Stomach (tissue), 4 donors: ENCODE data around the gene ACKR3.

Experiments
- EP300 ChIP-seq: sonication (generic); formaldehyde crosslinking; IDR thresholded peaks from one replicate; pipeline ENCODE4 v1.6.1; 2017; ENCODE audit warnings: antibody characterized with exemption
- TF ChIP-seq, protein P1 (sequence below), 7 experiments: fragments of 450-650 bp in 4 of 7; fragments of 200-600 bp in 3 of 7; sonication (generic) in 3 of 7; IDR thresholded peaks; one replicate each; pipeline ENCODE4 v1.5.1; 2016 to 2019; ENCODE audit warnings: antibody characterized with exemption in 7 of 7, control low read depth in 2 of 7, mild to moderate bottlenecking in 1 of 7

DNA sequence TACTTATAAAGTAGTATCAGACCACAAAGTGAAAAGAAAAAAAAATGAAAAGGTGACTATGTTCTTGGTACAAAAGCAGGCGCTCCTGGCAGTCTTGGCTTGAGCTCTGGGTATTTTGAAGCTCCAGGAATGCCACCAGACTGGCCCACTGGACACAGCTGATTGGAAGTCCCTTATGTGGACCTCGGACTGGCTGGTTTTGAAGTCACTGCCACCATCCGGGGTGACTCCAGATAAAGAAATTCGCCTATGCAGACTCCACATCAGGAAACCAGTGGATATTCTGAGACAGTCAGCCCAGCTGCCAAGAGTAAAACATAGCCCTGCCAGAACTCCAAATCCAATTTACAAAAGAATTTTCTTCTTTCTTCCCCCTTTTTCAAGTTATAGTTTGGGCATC lies 28.0 kb downstream of the ACKR3 start:
- TF ChIP-seq EP300, result no peak
- TF ChIP-seq, protein P1, sequence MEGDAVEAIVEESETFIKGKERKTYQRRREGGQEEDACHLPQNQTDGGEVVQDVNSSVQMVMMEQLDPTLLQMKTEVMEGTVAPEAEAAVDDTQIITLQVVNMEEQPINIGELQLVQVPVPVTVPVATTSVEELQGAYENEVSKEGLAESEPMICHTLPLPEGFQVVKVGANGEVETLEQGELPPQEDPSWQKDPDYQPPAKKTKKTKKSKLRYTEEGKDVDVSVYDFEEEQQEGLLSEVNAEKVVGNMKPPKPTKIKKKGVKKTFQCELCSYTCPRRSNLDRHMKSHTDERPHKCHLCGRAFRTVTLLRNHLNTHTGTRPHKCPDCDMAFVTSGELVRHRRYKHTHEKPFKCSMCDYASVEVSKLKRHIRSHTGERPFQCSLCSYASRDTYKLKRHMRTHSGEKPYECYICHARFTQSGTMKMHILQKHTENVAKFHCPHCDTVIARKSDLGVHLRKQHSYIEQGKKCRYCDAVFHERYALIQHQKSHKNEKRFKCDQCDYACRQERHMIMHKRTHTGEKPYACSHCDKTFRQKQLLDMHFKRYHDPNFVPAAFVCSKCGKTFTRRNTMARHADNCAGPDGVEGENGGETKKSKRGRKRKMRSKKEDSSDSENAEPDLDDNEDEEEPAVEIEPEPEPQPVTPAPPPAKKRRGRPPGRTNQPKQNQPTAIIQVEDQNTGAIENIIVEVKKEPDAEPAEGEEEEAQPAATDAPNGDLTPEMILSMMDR (IDR thresholded peaks at IDR 0.05), result no peak
